ENCODE results near the gene TRMT2A. TPM values are rescaled to one million over a fixed set of nuclear protein-coding genes. Genes with fewer than 3 reads are reported as not detected.

TRMT2A gene
- total and polyA plus RNA-seq, 10 of the 15 experiments (the other 5 are each of a cell fraction or from before 2014, with no cell fraction given), result 0.29 to 97.0 (median 57.9) TPM

- no peak overlapping the region for H3K9ac ChIP-seq (ENCODE audit: control insufficient read depth, insufficient read depth, low read length)
- SMC1A ChIA-PET (ENCODE audit: uncharacterized antibody, unreplicated experiment), result no interaction called here
- no peaks in the 10 kb centered on the region for H3K4me1 ChIP-seq (ENCODE audit: control insufficient read depth, insufficient read depth, low read length)
- POLR2A ChIA-PET, result no interaction called here
- in situ Hi-C loops (cut with MboI), result no loop called here
- no peaks in the 10 kb centered on the region for H3K27me3 ChIP-seq (replicated peaks in 1 of 2; ENCODE audit: control insufficient read depth in 2 of 2, insufficient read depth in 2 of 2, low read length in 1 of 2)
- ATAC-seq (no peak), FAIRE-seq (no peak), DNase-seq (ENCODE audit: low read depth, low spot score) (no peak)
- 98% methylated on average over 18 of the region's 18 CpGs for WGBS (ENCODE audit: insufficient coverage, insufficient replicate concordance, low lambda C conversion rate, missing lambda C conversion rate)
- H3K4me2 ChIP-seq (ENCODE audit: control insufficient read depth, insufficient read depth), result no peak overlapping the region
- intact Hi-C loops (cut with micrococcal nuclease; ENCODE audit: unreplicated experiment), result no loop called here
- H3K9me3 ChIP-seq (replicated peaks; ENCODE audit: control insufficient read depth, insufficient read depth, low read length), result no peaks in the 10 kb centered on the region
- RAD21 ChIA-PET (ENCODE audit: unreplicated experiment), result no interaction called here
- H3K27ac ChIP-seq (ENCODE audit: control insufficient read depth, insufficient read depth), result no peak overlapping the region
- TF ChIP-seq POLR2A (IDR thresholded peaks at IDR 0.05; ENCODE audit: low read depth, low read length) (peak; percentile 45), CTCF (IDR thresholded peaks at IDR 0.05 in 2 of 3, conservative IDR thresholded peaks at IDR 0.05 in 1 of 3; ENCODE audit: control insufficient read depth in 2 of 3, extremely low read depth in 1 of 3, insufficient read depth in 1 of 3, low read depth in 3 of 3, low read length in 3 of 3) (no peak)
- peaks cover 0 to 7% of the 10 kb centered on the region in 2 experiments; a peak in 3 of 4 replicates for H3K36me3 ChIP-seq (ENCODE audit: control insufficient read depth in 2 of 2, insufficient read depth in 2 of 2, low read length in 1 of 2)
- no peaks in the 10 kb centered on the region for H4K20me1 ChIP-seq (ENCODE audit: control insufficient read depth, insufficient read depth)
- no peak overlapping the region for H3K4me3 ChIP-seq
- BruUV-seq (replicated peaks), result TSS peak; percentile 36
- no peak overlapping the region for H2AFZ ChIP-seq (ENCODE audit: control insufficient read depth, low read depth, low read length)
- no peaks in the 10 kb centered on the region for H3K79me2 ChIP-seq (ENCODE audit: control insufficient read depth, insufficient read depth, low read length)
- CTCF ChIA-PET, result no interaction called here
These were observed 52.3 kb downstream of the TRMT2A start for GRCh38 chr22:20064545-20065262.

DNA sequence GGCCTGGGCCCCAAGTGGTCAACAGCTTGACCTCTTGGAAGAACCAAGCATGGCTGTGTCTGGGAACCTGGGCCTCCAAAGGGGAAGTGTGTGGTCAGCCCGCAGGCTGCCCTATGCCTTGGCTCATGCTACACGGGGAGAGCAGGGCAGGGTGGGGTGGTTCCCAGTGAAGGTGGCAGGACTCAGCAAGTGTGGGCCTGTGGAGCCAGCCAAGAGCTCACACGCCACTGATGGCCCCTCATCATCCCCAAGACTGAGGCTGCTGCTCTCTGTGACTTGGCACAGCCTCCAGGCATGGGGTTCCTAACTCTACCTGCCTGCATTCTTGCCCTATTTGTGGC lies 52.9 kb downstream of the TRMT2A start:
- WGBS (ENCODE audit: insufficient coverage, insufficient replicate concordance, low lambda C conversion rate, missing lambda C conversion rate), result 81% methylated on average over 3 of the region's 3 CpGs
- CTCF ChIA-PET, result no interaction called here
- Histone ChIP-seq H3K4me1 (ENCODE audit: control insufficient read depth, insufficient read depth, low read length) (no peaks in the 10 kb centered on the region), H3K27me3 (replicated peaks in 1 of 2; ENCODE audit: control insufficient read depth in 2 of 2, insufficient read depth in 2 of 2, low read length in 1 of 2) (no peaks in the 10 kb centered on the region), H3K9me3 (replicated peaks; ENCODE audit: control insufficient read depth, insufficient read depth, low read length) (no peaks in the 10 kb centered on the region), H3K4me2 (ENCODE audit: control insufficient read depth, insufficient read depth) (no peak overlapping the region), H3K36me3 (ENCODE audit: control insufficient read depth in 2 of 2, insufficient read depth in 2 of 2, low read length in 1 of 2) (peaks cover 0 to 7% of the 10 kb centered on the region in 2 experiments; a peak in 3 of 4 replicates), H3K4me3 (no peak overlapping the region), H3K9ac (ENCODE audit: control insufficient read depth, insufficient read depth, low read length) (no peak overlapping the region), H2AFZ (ENCODE audit: control insufficient read depth, low read depth, low read length) (no peak overlapping the region), H3K27ac (ENCODE audit: control insufficient read depth, insufficient read depth) (no peak overlapping the region), H3K79me2 (ENCODE audit: control insufficient read depth, insufficient read depth, low read length) (no peaks in the 10 kb centered on the region), H4K20me1 (ENCODE audit: control insufficient read depth, insufficient read depth) (no peaks in the 10 kb centered on the region)
- ATAC-seq (no peak), FAIRE-seq (no peak), DNase-seq (ENCODE audit: low read depth, low spot score) (no peak)
- BruUV-seq (replicated peaks), result no TSS peak
- SMC1A ChIA-PET (ENCODE audit: uncharacterized antibody, unreplicated experiment), result no interaction called here
- intact Hi-C loops (cut with micrococcal nuclease; ENCODE audit: unreplicated experiment) (no loop called here), in situ Hi-C loops (cut with MboI) (no loop called here)
- RAD21 ChIA-PET (ENCODE audit: unreplicated experiment), result no interaction called here
- POLR2A ChIA-PET, result no interaction called here
- no peak for TF ChIP-seq SIX5 (IDR thresholded peaks at IDR 0.05; ENCODE audit: low read depth, low read length, severe bottlenecking)
- TF ChIP-seq STAT1 (conservative IDR thresholded peaks at IDR 0.05), result no peak
- TF ChIP-seq, protein P1, sequence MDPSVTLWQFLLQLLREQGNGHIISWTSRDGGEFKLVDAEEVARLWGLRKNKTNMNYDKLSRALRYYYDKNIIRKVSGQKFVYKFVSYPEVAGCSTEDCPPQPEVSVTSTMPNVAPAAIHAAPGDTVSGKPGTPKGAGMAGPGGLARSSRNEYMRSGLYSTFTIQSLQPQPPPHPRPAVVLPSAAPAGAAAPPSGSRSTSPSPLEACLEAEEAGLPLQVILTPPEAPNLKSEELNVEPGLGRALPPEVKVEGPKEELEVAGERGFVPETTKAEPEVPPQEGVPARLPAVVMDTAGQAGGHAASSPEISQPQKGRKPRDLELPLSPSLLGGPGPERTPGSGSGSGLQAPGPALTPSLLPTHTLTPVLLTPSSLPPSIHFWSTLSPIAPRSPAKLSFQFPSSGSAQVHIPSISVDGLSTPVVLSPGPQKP (IDR thresholded peaks at IDR 0.05; ENCODE audit: low read depth, low read length), result no peak
- no peak for TF ChIP-seq MEF2A (IDR thresholded peaks at IDR 0.05; ENCODE audit: insufficient read depth, low read depth, low read length)
- TF ChIP-seq MYC (IDR thresholded peaks at IDR 0.05; ENCODE audit: insufficient read depth, insufficient read length, insufficient replicate concordance, low read length, severe bottlenecking), result no peak
- no peak for TF ChIP-seq CBX5 (IDR thresholded peaks at IDR 0.05; ENCODE audit: low read depth)
- no peak for TF ChIP-seq NFXL1 (IDR thresholded peaks at IDR 0.05; ENCODE audit: borderline replicate concordance)
- TF ChIP-seq PAX5 (IDR thresholded peaks at IDR 0.05; ENCODE audit: borderline replicate concordance, low read depth, low read length), result no peak
- TF ChIP-seq PBX3 (IDR thresholded peaks at IDR 0.05; ENCODE audit: insufficient replicate concordance, low read depth, low read length), result no peak
- TF ChIP-seq ZBED1 (IDR thresholded peaks at IDR 0.05; ENCODE audit: borderline replicate concordance), result no peak

All from GM12878 (cell line).